GM18519 (cell line): ENCODE data around the gene CSF3R.
"Not testable (repeated sequence)": the region's sequence is repeated elsewhere in the genome, so short reads cannot be mapped to it uniquely, and the experiment has no call there.

Experiments used
- ATAC-seq: cut with Tn5 transposase; IDR thresholded peaks from one replicate; pipeline ENCODE4 v1.9.1; 2021; ENCODE audit warnings: mild to moderate bottlenecking, moderate library complexity; ENCODE audit not compliant: unreplicated experiment, low FRiP score

CSF3R gene

DNA sequence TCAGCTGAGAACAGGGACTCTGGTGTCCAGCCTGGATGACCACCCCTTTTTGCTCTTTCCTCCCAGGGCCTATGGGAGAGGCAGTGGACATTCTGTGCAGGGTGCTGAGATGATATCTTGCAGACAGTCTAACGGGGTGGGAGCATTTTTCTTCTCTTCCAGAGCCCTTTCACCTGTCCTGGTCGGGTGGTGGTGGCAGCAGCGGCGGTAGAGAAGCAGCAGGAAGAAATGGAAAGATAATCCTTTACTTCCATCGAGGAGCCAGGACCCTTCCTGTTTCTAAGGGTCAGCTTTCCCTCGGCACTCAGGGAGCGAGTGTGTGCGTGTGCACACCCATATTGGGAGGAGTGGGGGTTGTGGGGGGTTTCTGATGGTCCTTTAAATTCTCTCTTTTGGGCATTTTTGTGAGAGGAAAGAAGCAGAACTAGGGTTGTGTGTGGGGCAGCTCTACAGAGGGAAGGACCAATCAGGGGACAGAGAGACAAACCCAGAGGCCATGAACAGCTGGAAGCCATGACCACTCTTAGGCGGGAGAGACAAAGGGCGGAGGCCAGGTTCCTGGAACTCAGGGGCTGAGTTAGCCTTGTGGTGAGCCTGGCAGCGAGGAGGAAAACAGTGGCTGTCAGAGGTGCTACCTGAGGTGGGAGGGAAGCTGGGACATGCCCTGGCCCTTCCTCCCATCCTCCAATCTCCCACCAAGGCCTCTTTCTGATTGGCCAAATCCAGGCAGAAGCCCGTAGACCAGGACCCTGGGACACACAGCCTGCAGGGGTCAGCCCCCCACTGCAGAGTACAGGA lies 31.2 kb upstream of the CSF3R start:
- no peak for ATAC-seq

DNA sequence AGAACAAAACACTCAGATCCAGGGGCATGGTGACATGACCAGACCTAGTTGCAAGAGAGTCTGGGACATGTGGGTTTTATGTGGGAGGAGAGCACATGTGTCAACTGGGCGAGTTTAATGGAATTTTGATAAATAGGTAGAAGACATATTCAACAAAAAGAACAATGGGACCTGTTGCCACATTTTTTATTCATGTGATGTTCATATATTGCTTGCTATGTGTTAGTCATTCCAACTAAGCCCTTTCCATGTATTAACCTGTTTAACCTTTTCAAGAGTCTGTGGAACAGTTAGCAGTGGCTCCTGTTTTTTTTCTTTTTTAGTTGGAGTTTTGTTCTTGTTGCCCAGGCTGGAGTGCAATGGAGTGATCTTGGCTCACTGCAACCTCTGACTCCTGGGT lies 30.1 kb upstream of the CSF3R start:
- ATAC-seq: no peak

DNA sequence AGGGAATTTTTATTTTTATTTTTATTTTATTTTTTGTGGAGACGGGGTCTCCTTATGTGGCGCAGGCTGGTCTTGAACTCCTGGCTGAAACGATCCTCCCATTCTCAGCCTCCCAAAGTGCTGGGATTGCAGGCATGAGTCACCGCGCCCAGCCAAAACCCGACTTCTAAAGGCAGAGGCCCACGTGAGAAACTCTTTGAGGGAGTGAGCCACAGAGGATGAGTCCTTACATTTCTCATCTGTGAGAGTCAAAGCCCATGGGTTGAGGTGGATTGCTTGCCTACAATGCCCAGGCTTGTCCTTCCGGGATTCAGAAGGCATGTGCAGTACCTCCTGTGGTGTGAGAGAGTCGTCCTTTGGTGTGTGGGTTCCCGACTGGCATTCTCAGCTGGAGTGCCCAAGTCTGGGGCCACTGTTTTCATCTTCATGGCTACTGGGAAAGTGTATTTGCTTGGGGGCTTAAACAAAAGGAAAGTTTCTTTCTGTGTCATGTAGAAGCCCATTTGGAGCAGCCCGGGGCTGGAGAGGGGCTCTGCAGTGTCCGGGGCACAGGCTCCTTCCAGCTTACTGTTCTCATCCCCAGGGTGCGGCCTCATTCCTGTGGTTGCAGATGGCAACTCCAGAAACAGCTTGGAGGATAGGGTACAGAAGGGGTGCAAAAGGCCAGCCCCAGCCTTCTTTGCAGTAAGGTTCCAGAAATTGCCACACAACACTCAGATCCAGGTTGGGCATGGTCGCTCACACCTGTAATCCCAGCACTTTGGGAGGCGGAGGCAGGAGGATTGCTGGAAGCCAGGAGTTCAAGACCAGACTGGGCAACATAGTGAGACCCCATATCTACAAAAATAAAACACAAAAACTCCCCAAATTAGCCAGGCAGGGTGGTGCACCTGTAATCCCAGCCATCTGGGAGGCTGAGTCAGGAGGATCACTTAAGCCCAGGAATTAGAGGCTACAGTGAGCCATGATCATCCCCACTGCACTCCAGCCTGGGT lies 29.4 kb upstream of the CSF3R start:
- no peak for ATAC-seq

DNA sequence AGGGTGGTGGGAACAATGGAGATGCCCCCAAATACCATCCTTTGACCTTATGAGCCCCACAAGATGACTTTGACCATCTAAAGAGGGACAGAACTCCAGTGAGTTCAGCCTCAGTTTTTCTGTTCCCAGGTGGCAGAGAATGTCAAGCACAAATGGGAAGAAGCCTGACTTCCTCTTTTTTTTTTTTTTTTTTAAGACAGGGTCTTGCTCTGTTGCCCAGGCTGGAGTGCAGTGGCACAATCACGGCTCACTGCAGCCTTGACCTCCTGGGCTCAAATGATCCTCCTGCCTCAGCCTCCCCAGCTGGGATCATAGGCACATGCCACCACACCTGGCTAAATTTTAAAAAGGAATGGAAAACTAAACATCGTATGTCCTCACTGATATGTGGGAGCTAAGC lies 28.5 kb upstream of the CSF3R start:
- ATAC-seq: not testable (repeated sequence)

DNA sequence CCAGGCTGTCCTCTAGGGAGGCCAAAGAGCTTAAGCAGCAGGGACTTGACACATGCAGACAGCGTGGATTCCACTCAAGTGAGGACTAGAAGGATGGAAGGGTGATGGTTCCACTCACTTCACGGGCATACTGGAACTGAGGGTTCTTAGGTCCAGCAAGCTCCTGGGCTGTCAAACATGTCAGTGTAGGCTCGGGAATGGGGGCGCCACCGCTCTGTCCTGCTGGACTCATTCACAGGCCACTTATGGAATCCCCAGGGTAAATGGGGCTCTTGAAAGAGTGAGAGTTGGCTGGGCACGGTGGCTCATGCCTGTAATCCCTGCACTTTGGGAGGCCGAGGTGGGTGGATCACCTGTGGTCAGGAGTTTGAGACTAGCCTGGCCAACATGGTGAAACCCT lies 27.7 kb upstream of the CSF3R start:
- no peak for ATAC-seq

DNA sequence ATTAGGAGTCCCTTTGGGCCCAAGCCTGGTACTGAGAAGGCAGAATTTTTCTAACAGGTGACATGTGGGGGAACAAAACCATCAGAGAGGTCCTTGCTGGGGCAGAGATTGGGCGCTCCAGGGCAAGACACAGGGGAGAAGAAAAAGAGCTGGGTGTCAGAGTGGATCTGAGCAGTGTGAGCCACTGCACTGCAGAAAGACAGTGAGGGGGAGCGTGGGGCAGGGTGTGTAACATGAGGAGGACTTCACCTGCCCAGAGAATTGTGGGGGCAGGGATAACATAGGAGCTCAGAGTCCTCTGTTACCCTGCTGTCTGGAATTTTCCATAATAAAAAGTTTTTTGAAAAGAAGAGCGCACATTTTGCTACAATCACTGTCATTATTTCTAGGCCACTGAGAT lies 25.5 kb upstream of the CSF3R start:
- no peak for ATAC-seq

DNA sequence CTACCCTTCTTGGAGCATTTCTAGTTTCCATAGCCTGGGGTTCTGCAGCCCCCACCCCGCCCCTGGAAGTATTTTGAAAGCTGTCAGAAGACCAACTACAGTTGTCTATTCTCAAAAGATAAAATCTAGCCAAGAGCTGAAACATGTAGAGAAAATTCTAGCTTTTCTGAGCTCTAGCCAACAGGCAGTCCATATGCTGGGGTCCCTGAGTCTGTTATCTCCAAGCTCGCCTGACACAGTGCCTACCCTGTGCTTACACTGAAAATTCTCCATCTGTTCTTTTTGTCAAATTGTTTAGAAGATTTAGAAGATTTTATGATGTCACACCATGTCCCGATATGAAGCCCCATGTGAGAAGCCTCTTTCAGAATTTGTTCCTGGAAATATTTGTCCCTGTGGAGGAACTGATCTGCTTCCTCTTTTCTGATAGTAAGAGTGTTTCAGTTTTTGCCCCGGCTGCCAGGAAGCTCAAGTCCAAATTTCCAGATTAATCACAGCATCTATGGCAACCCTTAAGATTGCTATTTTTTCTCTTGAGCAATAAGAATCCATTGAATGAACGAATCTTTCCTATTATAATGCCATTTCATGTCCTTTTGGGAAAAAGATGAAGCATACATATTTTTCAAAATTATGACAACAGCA lies 23.7 kb upstream of the CSF3R start:
- no peak for ATAC-seq

DNA sequence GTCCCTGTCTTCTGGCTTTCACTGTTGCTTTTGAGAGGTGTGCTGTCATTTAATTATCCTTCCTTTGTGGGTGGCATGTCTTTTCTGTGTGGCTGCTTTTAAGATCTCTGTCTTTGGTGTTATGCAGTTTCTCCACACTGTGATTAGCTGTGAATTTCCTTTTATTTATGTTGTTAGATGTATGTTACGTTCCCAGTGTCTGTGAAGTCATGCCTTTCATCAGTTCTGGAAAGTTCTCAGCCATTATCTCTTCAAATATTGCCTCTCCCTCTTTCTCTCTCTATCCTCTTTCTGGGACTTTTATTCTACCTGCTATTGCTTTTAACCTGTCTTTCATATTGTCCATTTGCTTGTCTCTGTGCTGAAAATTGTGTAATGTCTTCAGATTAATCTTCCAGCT lies 21.0 kb upstream of the CSF3R start:
- no peak for ATAC-seq

DNA sequence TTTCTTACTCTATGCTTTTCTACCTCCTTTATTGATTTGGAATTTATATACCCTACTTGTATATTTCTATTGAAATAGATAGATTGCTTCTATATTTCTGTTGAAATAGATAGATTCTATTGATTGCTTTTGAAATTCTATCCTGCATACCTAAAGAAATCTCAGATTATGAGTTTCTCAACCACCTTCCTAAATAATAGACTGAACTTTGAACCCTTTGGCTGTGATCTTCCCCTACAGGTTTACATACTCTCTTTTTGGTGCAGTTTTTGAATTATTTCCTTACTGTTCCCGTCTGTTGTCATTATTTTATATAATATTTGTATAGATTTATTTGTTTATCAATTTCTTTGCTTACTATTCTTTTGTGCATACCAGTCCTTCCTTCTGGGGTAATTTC lies 20.4 kb upstream of the CSF3R start:
- ATAC-seq: no peak

DNA sequence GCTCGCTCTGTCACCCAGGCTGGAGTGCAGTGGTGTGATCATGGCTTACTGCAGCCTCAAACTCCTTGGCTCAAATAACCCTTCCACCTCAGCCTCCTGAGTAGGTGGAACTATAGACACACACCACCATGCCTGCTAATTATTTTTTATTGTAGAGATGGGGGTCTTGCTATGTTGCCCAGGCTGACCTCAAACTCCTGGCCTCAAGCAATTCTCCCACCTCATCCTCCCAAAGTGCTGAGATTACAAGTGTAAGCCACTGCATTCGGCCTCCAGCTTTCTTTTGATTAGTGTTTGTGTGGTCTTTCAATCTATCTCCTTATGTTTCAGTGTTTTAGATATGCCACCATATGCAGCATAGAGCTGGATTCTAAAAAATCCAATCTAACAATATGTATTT lies 19.9 kb upstream of the CSF3R start:
- no peak for ATAC-seq

DNA sequence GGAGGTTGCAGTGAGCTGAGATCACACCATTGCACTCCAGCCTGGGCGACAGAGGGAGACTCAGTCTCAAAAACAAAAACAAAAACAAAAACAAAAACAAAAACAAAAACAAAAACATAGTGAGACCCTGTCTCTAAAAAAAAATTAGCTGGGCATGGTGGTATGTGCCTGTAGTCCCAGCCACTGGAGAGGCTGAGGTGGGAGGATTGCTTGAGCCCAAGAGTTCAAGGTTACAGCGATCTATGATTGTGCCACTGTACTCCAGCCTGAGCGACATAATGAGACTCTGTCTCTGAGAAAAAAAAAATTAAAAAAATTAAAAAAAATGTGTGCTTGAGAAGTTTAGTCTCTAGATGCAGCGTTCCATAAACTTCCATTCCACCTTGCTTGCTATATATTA lies 19.2 kb upstream of the CSF3R start:
- ATAC-seq: not testable (repeated sequence)

DNA sequence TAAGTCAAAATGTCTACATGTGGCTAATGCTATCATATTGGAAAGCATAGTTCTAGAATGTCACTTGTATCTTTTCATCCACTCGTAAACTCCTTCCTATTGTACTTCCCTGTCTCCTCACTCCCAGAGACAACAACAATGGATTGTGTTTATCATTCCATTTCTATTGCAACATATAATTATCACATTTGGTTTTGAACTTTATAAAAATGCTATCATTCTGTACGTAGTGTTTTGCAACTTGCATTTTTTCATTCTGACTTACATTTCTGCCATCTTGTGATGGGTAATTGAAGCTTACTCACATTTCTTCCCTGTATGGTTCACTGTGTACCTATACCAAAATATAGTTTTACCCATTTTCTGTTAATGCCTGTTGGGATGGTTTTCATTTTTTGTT lies 14.5 kb upstream of the CSF3R start:
- no peak for ATAC-seq

DNA sequence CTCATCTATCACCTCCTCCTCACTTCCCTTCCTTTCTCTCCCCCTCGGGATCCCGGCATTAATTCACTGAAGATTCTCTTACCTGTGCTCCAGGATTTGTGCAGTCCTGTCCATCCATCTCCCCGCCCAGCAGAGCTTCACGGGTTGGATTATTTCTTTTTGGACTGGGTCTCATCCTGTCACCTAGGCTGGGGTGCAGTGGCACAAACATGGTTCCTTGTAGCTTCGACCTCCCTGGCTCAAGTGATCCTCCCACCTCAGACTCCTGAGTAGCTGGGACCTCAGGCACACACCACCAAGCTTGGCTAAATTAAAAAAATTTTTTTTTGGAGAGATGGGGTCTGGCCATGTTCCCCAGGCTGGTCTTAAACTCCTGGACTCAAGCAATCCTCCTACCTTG lies 12.3 kb upstream of the CSF3R start:
- ATAC-seq: no peak

DNA sequence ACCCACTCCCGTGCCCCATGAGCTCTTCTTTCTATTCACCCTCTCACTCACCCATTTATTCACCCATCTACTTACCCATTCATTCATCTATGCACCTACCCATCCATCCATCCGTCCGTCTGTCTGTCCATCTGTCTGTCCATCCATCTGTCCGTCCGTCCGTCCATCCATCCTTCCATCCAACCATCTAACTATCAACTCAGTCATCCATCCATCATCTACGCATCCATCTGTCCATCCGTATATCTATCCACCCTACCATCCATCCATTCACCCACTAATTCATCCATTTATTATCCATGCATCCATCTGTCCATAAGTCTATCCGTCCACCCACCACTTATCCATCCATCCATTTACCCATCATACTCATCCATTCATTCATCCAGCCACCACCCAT lies 10.8 kb upstream of the CSF3R start:
- no peak for ATAC-seq

DNA sequence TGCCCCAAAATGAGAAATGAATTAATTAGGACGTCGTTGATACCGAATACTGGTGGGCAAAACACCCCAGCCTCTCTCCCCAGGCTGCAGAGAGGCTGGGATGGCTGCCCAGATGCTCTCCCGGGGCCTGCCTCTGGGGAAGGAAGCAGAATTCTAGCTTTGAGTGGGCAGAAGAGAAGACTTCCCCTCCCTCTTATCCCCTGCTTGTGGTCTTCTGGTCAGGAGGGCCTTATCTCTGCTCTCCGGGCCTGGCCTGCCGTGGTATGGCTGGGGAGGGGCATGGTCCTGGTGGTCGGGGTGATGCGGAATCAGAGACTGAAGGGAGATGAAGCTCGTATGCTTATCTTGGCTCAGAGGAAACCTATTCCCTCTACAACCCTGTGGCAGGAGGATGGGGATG lies 9.8 kb upstream of the CSF3R start:
- ATAC-seq: no peak

DNA sequence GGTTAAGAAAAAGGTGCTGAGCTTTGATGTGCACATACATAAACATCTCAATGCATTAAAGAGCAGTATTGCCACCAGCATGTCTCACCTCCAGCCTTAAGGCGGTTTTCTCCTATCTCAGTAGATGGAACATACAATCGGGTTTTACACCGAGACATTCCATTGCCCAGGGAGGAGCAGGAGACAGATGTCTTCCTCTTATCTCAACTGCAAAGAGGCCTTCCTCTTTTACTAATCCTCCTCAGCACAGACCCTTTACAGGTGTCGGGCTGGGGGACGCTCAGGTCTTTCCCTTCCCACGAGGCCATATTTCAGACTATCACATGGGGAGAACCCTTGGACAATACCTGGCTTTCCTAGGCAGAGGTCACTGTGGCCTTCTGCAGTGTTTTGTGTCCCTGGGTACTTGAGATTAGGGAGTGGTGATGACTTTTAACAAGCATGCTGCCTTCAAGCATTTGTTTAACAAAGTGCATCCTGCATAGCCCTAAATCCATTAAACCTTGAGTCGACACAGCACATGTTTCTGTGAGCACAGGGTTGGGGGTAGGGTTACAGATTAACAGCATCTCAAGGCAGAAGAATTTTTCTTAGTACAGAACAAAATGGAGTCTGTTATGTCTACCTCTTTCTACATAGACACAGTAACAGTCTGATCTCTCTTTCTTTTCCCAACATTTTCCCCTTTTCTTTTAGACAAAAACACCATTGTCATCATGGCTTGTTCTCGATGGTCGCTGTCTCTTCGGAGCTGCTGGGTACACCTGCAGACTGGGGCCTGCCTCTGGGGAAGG lies 6.7 kb upstream of the CSF3R start:
- not testable (repeated sequence) for ATAC-seq

DNA sequence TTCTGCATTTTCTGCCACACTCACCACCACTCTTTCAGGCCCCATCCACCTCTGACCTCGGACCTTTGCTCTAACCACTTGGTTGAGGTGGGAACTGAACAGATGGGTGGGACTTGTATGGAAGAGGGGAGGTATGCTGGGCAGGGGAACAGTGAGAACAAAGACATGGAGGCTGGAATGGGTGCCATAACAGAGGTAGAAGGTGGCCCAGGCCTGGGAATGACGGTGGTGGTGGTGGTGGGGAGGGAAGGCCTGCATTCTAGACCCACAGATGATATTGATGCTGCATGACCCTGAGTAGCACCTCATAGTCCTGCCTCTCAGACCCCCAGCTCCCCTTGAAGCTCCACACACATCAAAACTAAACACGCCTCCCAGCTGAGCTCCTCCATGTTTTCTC lies 5.2 kb upstream of the CSF3R start:
- no peak for ATAC-seq

DNA sequence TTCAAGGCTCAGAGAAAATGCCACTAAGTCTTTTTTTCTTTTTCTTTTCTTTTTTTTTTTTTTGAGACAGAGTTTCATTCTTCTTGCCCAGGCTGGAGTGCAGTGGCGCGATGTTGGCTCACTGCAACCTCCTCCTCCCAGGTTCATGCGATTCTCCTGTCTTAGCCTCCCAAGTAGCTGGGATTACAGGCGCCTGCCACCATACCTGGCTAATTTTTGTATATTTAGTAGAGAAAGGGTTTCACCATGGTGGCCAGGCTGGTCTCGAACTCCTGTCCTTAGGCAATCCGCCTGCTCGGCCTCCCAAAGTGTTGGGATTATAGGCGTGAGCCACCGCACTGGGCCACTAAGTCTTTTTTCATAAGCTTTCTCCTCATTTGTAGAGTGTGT lies 4.6 kb upstream of the CSF3R start:
- not testable (repeated sequence) for ATAC-seq

DNA sequence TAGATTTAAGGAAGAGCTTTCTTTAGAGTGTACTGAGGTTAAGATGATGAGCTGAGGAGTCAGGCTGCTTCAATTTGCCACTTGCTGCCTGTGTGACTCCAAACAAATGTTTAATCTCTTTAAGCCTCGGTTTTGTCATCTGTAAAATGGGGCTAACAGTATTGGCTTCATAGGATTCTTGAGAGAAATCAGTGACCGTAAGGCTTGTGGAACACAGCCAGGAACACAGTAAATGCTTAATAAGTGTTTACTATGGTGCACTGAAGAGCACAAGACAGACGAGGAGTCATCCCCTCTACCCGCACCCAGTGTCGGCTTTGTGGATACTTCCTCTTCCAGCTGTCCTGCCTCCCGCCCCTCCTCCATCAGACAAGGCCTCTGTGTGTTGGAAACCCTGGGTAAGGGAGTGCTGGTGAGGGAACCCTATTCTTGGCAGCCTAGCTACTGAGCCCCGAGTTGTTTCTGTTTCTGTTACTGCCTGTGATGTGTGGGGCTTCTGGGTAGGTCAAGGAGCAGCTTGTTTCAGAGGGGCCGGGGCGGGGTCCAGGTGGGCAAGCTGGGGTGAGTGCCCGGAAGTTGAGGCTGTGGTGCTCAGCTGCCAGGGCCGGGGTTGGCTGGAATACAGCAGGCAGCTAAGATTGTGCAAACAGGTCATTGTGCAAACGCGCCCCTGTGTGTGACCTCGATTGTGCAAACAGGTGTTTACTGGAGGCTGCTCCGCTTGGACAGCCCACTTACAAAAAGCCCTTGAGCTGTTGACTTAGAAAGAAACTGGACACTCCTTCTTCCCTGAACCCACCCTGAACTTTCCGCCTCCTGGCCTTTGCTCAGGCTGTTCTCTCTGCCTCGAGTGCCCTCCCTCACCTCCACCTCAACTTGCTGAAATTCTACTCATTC lies 4.0 kb upstream of the CSF3R start:
- ATAC-seq: no peak

DNA sequence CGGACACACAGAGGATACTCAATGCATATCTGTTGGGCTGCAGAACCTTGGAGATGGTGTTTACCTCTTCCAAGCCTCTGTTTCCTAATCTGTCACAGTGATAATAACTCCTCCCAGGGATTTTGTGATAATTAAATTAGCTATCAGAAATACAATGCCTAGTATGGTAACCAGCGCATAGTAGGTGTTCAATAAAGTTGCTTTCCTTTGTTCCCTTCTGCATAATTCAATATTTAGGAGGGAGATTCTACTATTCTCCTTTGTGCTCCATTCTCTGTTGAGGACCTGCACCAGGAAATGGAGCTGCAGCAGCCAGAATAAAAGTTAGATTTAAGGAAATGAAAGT lies 3.4 kb upstream of the CSF3R start:
- no peak for ATAC-seq
